Type B pancreatic cell (in vitro differentiated cells): ENCODE results near the gene NLRP3. TPM values are rescaled to one million over a fixed set of nuclear protein-coding genes. Genes with fewer than 3 reads are reported as not detected.

Experiments
- DNase-seq: peaks from one replicate; pipeline ENCODE4 v3.0.0; 2021; ENCODE audit warnings: mixed read lengths; ENCODE audit not compliant: unreplicated experiment; ENCODE audit errors: extremely low spot score
- H3K27ac Mint-ChIP-seq: 2 replicates; pipeline ENCODE4 v1.8.0; 2021; ENCODE audit warnings: mild to moderate bottlenecking, mixed read lengths
- H3K27me3 Mint-ChIP-seq: 2 replicates; pipeline ENCODE4 v1.8.0; 2021; ENCODE audit warnings: mixed read lengths
- H3K36me3 Mint-ChIP-seq: 2 replicates; pipeline ENCODE4 v1.8.0; 2021; ENCODE audit warnings: mixed read lengths
- H3K4me1 Mint-ChIP-seq: one replicate; pipeline ENCODE4 v1.8.0; 2021; ENCODE audit warnings: mixed read lengths; ENCODE audit not compliant: unreplicated experiment
- H3K4me3 Mint-ChIP-seq: 2 replicates; pipeline ENCODE4 v1.8.0; 2021; ENCODE audit warnings: mild to moderate bottlenecking, mixed read lengths
- H3K9me3 Mint-ChIP-seq: 2 replicates; pipeline ENCODE4 v1.8.0; 2021; ENCODE audit warnings: mixed read lengths
- CTCF ChIP-seq: fragments of 200-600 bp; sonication (generic); conservative IDR thresholded peaks from 2 replicates; pipeline ENCODE4 v1.5.0; 2021; ENCODE audit warnings: antibody characterized with exemption, mild to moderate bottlenecking
- total RNA-seq: library from RNA; stranded (reverse); gene quantifications from 2 replicates; pipeline ENCODE4 v1.2.1, GENCODE V29; 2021; ENCODE audit warnings: low replicate concordance

Gene NLRP3
- total RNA-seq, 1 donor from 2014 or later, result not detected

- no peaks in the 10 kb centered on the region for H3K4me1 Mint-ChIP-seq
- H3K4me3 Mint-ChIP-seq, result no peak overlapping the region
- no peak for TF ChIP-seq CTCF
- H3K27ac Mint-ChIP-seq, result no peak overlapping the region
- no peaks in the 10 kb centered on the region for H3K36me3 Mint-ChIP-seq
- DNase-seq, result no peak
- no peaks in the 10 kb centered on the region for H3K9me3 Mint-ChIP-seq
- peaks cover 11% of the 10 kb centered on the region for H3K27me3 Mint-ChIP-seq
Observed at GRCh38 chr1:247429496-247429895, 13.5 kb downstream of the NLRP3 start.

GRCh38 chr1:247430434-247430833, 14.5 kb downstream of the NLRP3 start:
- Mint-ChIP-seq H3K27me3 (peaks cover 15% of the 10 kb centered on the region), H3K9me3 (no peaks in the 10 kb centered on the region), H3K4me3 (no peak overlapping the region), H3K36me3 (no peaks in the 10 kb centered on the region), H3K4me1 (no peaks in the 10 kb centered on the region), H3K27ac (no peak overlapping the region)
- no peak for DNase-seq
- TF ChIP-seq CTCF, result no peak

GRCh38 chr1:247431643-247432042, 15.7 kb downstream of the NLRP3 start:
- no peaks in the 10 kb centered on the region for H3K36me3 Mint-ChIP-seq
- no peak for TF ChIP-seq CTCF
- H3K9me3 Mint-ChIP-seq, result no peaks in the 10 kb centered on the region
- no peaks in the 10 kb centered on the region for H3K4me1 Mint-ChIP-seq
- H3K4me3 Mint-ChIP-seq, result no peak overlapping the region
- H3K27ac Mint-ChIP-seq, result no peak overlapping the region
- peaks cover 17% of the 10 kb centered on the region for H3K27me3 Mint-ChIP-seq
- no peak for DNase-seq

GRCh38 chr1:247434005-247434404, 18.0 kb downstream of the NLRP3 start:
- peaks cover 23% of the 10 kb centered on the region for H3K27me3 Mint-ChIP-seq
- no peak overlapping the region for H3K27ac Mint-ChIP-seq
- no peaks in the 10 kb centered on the region for H3K9me3 Mint-ChIP-seq
- H3K36me3 Mint-ChIP-seq, result no peaks in the 10 kb centered on the region
- no peaks in the 10 kb centered on the region for H3K4me1 Mint-ChIP-seq
- no peak for DNase-seq
- no peak overlapping the region for H3K4me3 Mint-ChIP-seq
- no peak for TF ChIP-seq CTCF

GRCh38 chr1:247435030-247435758, 19.2 kb downstream of the NLRP3 start:
- H3K36me3 Mint-ChIP-seq, result no peaks in the 10 kb centered on the region
- no peak overlapping the region for H3K27ac Mint-ChIP-seq
- H3K27me3 Mint-ChIP-seq, result peaks cover 25% of the 10 kb centered on the region
- no peaks in the 10 kb centered on the region for H3K4me1 Mint-ChIP-seq
- DNase-seq, result no peak
- H3K9me3 Mint-ChIP-seq, result no peaks in the 10 kb centered on the region
- no peak overlapping the region for H3K4me3 Mint-ChIP-seq
- no peak for TF ChIP-seq CTCF
